DOHH2 (cell line): ENCODE measurements around the gene GAS5.
"Not testable (repeated sequence)": the region's sequence is repeated elsewhere in the genome, so short reads cannot be mapped to it uniquely, and the experiment has no call there.

Source experiments
- H3F3A ChIP-seq: fragments of 200-600 bp; sonication (generic), shearing (Covaris generic); 2 replicates; pipeline ENCODE4 v1.6.0; 2016; ENCODE audit warnings: antibody characterized with exemption, mild to moderate bottlenecking; ENCODE audit not compliant: control insufficient read depth, insufficient read depth
- H3K27ac ChIP-seq: fragments of 200-600 bp; sonication (generic); 2 replicates; pipeline ENCODE4 v1.5.1; 2014; ENCODE audit warnings: low read depth, mild to moderate bottlenecking, low read length, moderate library complexity
- H3K27me3 ChIP-seq: fragments of 200-600 bp; sonication (generic); 2 replicates; pipeline ENCODE4 v1.6.1; 2014; ENCODE audit warnings: mild to moderate bottlenecking, low read length, mixed read lengths; ENCODE audit not compliant: control insufficient read depth
- H3K36me3 ChIP-seq: fragments of 200-600 bp; sonication (generic); 2 replicates; pipeline ENCODE4 v1.6.1; 2014; ENCODE audit warnings: mild to moderate bottlenecking, low read length, moderate library complexity, mixed read lengths; ENCODE audit not compliant: control insufficient read depth
- H3K4me1 ChIP-seq: fragments of 200-600 bp; sonication (generic); 2 replicates; pipeline ENCODE4 v1.6.1; 2014; ENCODE audit warnings: mild to moderate bottlenecking, low read length, mixed read lengths; ENCODE audit not compliant: control insufficient read depth
- H3K4me2 ChIP-seq: fragments of 200-600 bp; sonication (generic); 2 replicates; pipeline ENCODE4 v1.6.0; 2014; ENCODE audit warnings: mild to moderate bottlenecking, low read length, moderate library complexity
- H3K4me3 ChIP-seq: fragments of 200-600 bp; sonication (generic); 2 replicates; pipeline ENCODE4 v1.5.1; 2014; ENCODE audit warnings: mild to moderate bottlenecking, low read length, mixed read lengths
- H3K79me2 ChIP-seq: fragments of 200-600 bp; sonication (generic); 2 replicates; pipeline ENCODE4 v1.6.1; 2014; ENCODE audit warnings: mild to moderate bottlenecking, low read length, mixed read lengths; ENCODE audit not compliant: control insufficient read depth
- H3K9me2 ChIP-seq: fragments of 200-600 bp; sonication (generic); replicated peaks from 2 replicates; pipeline ENCODE4 v1.6.1; 2014; ENCODE audit warnings: mild to moderate bottlenecking, low read length, mixed read lengths; ENCODE audit not compliant: control insufficient read depth
- H3K9me3 ChIP-seq: fragments of 200-600 bp; sonication (generic); 2 replicates; pipeline ENCODE4 v1.6.1; 2014; ENCODE audit warnings: antibody characterized with exemption, low read length, mixed read lengths; ENCODE audit not compliant: control insufficient read depth, insufficient read depth
- H4K20me1 ChIP-seq: fragments of 200-600 bp; sonication (generic); 2 replicates; pipeline ENCODE4 v1.6.0; 2014; ENCODE audit warnings: low read depth, mild to moderate bottlenecking, antibody characterized with exemption, low read length, moderate library complexity; ENCODE audit not compliant: control insufficient read depth, insufficient read depth
- CTCF ChIP-seq: fragments of 200-600 bp; sonication (generic); IDR thresholded peaks from one replicate; pipeline ENCODE4 v1.5.1; 2014; ENCODE audit warnings: antibody characterized with exemption, mild to moderate bottlenecking, low read depth, low read length; ENCODE audit not compliant: poor library complexity, severe bottlenecking
- EZH2phosphoT487 ChIP-seq: fragments of 200-600 bp; sonication (generic); IDR thresholded peaks from 2 replicates; pipeline ENCODE4 v1.6.1; 2017; ENCODE audit warnings: borderline replicate concordance, mild to moderate bottlenecking, antibody characterized with exemption, low read length, moderate library complexity, mixed read lengths

GAS5 gene

GRCh38 chr1:173884701-173885100 is 16.9 kb upstream of the GAS5 start:
- no peaks in the 10 kb centered on the region for H3K9me2 ChIP-seq
- TF ChIP-seq EZH2phosphoT487 = no peak
- TF ChIP-seq CTCF = no peak
- H3K79me2 ChIP-seq = no peaks in the 10 kb centered on the region
- H3K27me3 ChIP-seq = no peaks in the 10 kb centered on the region
- H3K27ac ChIP-seq = no peak overlapping the region
- H3K4me1 ChIP-seq = no peaks in the 10 kb centered on the region
- no peaks in the 10 kb centered on the region for H3F3A ChIP-seq
- H3K4me2 ChIP-seq = no peak overlapping the region
- H3K9me3 ChIP-seq = no peaks in the 10 kb centered on the region
- peaks cover 22% of the 10 kb centered on the region for H3K36me3 ChIP-seq
- no peaks in the 10 kb centered on the region for H4K20me1 ChIP-seq
- H3K4me3 ChIP-seq = no peak overlapping the region

GRCh38 chr1:173881117-173881516 is 13.3 kb upstream of the GAS5 start:
- H3K79me2 ChIP-seq, H3F3A ChIP-seq, H3K4me2 ChIP-seq, H3K9me3 ChIP-seq, H3K27me3 ChIP-seq, H3K9me2 ChIP-seq, H3K27ac ChIP-seq, H4K20me1 ChIP-seq, H3K4me3 ChIP-seq, H3K4me1 ChIP-seq: not testable (repeated sequence)
- peaks cover 19% of the 10 kb centered on the region for H3K36me3 ChIP-seq

GRCh38 chr1:173878251-173878650 is 10.5 kb upstream of the GAS5 start:
- Histone ChIP-seq H3K27me3 (no peaks in the 10 kb centered on the region), H3K36me3 (peaks cover 24% of the 10 kb centered on the region), H3F3A (no peaks in the 10 kb centered on the region), H3K4me1 (no peaks in the 10 kb centered on the region), H3K79me2 (no peaks in the 10 kb centered on the region), H3K9me2 (no peaks in the 10 kb centered on the region), H3K4me3 (no peak overlapping the region), H4K20me1 (no peaks in the 10 kb centered on the region), H3K27ac (no peak overlapping the region), H3K9me3 (no peaks in the 10 kb centered on the region), H3K4me2 (no peak overlapping the region)
- TF ChIP-seq CTCF (no peak), EZH2phosphoT487 (no peak)

- Histone ChIP-seq H3F3A (no peaks in the 10 kb centered on the region; the same call in 1 of the 2 replicates), H3K79me2 (no peaks in the 10 kb centered on the region; the same call in 1 of the 2 replicates), H3K9me2 (no peaks in the 10 kb centered on the region), H3K27ac (no peak overlapping the region), H3K36me3 (peaks cover 25% of the 10 kb centered on the region), H4K20me1 (no peaks in the 10 kb centered on the region), H3K27me3 (no peaks in the 10 kb centered on the region), H3K4me3 (no peak overlapping the region), H3K9me3 (no peaks in the 10 kb centered on the region), H3K4me1 (no peaks in the 10 kb centered on the region), H3K4me2 (no peak overlapping the region)
- TF ChIP-seq CTCF = no peak
- no peak for TF ChIP-seq EZH2phosphoT487
Measured at GRCh38 chr1:173876732-173877131, 8.9 kb upstream of the GAS5 start.
